AML-193 (cell line): ENCODE measurements around the gene DOC2B.
"Not testable (repeated sequence)": the region's sequence is repeated elsewhere in the genome, so short reads cannot be mapped to it uniquely, and the experiment has no call there.

Source experiments
- DNase-seq, 2 experiments: peaks; one replicate each; lab custom pipeline; 2025; lab: John Stamatoyannopoulos, UW

The DOC2B gene

DNA sequence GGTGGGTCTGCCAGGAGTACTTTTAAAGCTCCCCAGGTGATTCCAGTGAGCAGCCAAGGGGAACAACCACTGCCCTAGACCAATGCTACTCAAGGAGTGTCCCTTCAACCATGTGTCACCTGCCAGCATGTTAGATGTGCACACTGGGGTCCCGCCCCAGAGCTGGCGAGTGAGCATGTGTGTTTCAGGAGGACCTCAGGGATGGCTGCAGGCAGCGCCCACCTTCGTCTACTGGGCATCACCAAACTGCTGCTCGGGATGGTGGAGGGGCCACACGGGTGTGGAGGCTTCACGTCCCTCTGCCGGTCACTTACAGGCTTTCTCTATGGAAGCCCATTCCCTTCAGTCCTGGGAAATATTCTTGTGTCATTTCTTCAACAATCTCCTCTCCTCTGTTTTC lies 29.0 kb upstream of the DOC2B start:
- no peak for DNase-seq

DNA sequence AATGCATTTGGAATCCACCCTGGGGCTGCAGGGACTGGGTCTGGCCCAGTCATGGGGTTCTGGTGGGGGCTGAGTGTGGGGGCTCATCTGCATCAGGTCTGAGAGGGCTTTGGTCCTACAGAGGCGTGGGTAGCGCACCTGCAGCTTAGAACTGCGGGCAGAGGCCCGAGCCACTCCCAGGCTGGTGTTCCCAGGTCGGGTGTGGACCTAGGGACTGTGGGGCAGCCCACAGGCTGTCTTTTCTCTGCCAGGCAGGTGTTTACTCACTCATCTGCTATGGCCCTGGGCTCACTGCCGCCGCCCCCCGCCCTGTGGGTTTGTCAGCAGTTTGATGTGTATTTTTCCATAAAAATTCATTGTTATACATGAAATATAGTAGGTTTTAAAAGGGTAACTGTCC lies 27.0 kb upstream of the DOC2B start:
- DNase-seq: no peak

DNA sequence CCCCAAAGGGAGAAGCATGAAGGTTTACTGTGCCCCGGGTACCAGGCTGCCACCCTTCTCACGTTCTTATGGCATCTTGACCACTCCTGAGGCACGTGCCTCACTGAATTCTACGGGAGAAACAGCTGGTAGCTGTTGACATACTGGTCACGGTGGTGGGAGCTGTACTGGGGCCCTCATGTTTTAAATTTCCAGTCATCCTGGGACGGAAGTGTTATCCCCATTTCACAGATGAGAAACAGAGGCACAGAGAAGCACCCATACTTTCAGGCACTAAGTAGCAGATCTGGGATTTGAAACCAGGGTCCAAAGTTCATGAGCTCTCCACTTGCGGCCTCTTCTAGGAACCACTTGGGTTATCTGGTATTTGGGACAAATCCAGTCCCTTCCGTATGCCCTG lies 26.3 kb upstream of the DOC2B start:
- no peak for DNase-seq

DNA sequence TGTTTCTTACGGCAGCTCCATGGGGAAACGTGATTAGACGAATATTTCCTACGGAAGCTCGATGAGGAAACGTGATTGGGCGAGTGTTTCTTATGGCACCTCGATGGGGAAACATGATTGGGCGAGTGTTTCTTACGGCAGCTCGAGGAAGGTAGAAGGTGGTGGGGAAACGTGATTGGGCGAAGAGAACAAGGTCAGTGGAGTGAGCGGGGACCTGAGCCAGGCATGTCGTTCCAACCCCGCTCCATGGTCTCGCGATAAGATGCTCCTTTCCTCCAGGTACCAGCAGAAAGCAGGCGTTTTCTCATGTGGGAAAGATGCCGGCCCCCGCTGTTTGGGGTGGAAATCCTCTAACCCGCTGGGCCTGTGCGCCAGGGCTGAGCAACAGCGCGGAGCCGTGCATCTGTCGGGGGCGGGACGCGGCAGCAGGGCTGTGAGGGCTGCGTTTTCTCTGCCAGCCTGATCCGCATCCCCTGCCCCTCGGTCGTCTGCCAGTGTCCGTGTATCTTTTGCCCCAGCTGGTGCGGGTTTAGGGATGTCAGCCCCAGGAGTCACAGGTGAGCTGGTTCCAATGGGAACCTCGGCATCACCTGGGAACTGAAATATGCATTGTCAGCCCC lies 25.6 kb upstream of the DOC2B start:
- DNase-seq: no peak

DNA sequence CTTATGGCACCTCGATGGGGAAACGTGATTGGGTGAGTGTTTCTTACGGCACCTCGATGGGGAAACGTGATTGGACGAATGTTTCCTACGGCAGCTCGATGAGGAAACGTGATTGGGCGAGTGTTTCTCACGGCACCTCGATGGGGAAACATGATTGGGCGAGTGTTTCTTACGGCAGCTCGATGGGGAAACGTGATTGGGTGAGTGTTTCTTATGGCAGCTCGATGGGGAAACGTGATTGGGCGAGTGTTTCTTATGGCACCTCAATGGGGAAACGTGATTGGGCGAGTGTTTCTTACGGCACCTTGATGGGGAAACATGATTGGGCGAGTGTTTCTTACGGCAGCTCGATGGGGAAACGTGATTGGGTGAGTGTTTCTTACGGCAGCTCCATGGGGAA lies 25.0 kb upstream of the DOC2B start:
- DNase-seq: not testable (repeated sequence)

DNA sequence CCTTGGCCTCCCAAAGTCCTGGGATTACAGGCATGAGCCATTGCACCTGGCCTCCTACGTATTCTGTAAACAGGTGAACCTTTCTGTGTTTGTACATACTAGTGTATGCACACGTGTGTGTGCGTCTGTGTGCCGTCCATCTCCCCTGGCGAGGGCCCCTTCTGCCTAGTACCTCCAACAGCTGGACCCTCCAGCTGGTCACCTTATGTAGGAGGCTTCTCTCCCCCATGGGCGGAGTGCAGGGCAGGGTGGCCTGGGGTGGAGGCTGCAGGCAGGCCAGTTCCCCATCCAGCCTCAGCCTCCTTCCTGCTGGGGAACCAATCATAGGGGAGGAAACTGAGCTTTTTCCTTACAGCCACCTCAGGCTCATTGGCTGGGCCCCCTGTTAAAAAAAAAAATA lies 24.4 kb upstream of the DOC2B start:
- DNase-seq: no peak

DNA sequence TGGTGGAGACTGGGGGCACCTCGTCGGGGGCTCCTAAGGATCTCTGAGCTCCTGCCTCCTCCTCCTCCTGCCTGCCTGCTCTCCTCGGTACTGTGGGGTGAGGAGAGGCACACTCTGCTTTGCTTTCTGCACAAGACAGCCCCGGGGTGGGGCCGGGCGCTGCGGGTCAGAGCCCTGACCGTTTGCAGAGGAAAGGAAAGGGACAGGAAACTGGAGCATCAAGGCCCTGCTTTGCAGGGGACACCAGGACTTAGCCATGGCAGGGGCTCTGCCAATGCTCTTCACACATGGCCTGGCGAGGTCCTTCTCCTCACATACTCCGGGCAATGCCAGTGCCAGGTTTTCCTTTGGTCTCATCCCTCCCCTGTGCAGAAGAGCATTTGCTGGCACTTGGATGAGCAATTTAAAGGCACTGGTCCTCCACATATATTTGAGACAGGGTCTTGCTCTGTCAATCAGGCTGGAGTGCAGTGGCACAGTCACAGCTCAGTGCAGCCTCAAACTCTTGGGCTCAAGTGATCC lies 23.8 kb upstream of the DOC2B start:
- no peak for DNase-seq

DNA sequence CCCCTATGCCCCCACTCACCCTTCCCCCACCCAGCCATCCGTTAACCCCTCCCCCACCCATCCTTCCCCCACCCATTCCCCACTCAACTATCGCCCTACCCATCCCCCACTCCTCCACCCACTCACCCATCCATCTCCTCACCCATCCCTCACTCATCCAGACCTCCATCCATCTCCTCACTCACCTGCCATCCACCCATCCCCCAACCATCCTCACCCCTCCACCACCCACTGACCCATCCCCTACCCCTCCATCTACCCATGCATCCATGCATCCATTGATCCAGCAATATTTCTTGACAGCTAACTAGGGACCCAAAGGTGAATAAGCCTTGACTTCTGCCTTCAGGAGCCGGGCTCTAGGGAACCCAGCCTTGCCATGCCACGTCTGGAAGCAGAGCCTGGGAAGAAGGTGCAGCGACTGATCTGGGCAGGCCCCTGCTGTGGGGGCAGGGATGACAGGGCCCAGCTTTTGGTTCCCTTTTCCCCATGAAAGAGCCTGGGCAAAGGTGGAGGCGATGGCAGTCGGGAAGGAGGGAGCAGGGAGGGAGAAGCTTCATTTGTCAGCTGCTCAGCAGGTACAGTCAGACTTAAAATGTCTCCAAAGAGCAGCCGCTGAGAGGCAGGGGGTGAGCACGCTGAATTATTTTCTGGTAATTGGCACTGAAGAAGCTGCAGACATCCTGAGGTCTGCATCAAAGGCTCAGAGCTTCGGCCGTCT lies 23.1 kb upstream of the DOC2B start:
- DNase-seq: no peak

DNA sequence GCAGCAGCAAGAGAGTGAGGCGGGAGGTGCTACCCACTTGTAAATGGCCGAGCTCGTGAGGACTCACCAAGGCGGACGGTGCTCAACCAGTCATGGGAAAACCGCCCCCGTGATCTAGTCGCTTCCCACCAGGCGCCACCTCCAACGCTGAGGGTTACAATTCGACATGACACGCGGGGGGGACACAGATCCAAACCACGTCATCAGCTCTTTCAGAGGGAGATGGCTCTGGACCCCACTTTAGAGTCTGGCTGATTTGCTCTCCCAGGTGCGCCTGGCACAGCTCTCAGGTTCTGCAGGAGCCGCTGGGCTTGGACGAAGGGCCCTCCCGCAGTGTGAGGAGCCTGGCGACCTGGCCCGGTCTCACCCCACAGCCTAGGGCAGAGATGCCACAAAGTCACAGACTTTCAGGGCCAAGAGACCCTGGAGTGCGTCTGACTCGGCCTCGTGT lies 21.1 kb upstream of the DOC2B start:
- DNase-seq: no peak

DNA sequence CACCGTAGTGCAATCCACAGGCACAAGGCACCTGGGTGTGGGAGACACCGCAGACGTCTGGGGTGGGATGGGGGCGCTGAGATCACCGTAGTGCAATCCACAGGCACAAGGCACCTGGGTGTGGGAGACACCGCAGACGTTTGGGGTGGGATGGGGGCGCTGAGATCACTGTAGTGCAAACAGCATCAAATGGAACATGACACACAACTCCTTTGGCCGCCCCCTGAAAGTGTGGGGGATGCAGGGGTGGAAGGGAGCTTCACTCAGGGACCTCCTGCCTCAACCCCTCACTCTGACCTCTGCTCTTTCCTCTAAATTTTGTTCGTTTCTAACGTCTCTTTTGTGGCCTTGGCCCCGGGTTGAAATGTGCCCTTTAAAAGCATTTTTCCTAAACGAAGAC lies 20.3 kb upstream of the DOC2B start:
- DNase-seq: not testable (repeated sequence)

DNA sequence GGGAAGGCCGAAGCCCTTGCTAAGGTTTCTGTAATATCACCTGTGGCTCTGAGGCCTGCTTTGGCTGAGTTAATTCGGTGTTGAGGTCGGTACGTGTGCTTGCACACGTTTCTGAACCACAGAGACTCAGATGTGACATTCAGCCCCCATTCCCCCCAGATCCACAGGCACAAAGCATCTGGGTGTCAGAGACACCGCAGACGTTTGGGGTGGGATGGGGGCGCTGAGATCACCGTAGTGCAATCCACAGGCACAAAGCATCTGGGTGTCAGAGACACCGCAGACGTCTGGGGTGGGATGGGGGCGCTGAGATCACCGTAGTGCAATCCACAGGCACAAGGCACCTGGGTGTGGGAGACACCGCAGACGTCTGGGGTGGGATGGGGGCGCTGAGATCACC lies 19.8 kb upstream of the DOC2B start:
- DNase-seq: not testable (repeated sequence)

DNA sequence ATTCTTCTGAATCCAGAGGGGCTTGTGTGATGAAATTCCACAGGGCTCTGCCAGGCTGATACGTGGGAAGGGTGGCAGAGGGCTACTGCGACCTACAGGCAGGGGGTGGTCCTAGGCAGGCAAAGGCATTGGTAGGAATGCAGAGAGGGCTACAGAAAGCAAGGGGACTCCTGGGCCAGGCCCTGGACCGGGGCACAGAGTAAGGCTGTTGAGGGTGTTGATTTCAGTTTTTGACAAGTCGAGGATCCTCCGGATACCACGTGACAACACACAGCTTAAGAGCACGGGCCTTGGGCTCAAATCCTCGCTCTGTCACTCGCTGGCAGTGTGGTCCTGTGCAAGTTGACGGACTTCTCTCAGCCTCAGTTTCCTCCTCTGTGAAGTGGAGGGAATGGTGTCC lies 19.1 kb upstream of the DOC2B start:
- no peak for DNase-seq

DNA sequence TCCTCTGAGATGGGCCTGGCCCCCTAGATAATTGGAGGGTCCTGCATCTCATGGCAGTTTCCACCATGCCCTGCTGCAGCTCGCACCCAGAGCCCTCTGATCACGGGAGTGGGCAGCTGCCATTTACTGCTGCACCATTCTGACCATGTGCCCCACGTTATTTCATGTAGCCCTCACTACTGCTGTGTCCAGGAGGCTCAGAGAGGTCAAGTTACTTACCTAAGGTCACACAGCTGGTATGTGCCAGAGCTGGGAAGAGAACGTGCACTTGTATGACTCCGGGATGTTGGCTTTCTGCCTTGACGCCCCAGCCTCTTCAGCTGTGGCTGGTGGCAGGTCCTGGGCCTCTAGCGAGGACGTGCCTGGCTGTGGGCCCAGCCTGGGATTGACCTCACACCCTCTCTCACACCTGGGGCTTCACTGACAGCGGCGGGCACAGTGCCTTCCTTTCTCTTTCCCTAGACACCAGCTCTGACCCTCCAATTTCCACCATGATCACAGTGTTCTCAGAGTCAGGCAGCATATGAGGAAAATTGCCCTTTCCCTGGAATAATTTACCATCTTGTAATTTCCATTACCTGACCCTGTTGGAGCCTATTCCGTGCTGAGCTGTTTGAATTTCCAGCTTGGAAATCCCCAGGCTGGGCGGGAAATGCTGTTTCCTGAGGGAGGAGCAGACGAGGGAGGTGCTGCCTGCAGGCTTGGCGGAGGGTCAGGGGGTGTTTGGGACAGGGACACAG lies 18.5 kb upstream of the DOC2B start:
- no peak for DNase-seq

DNA sequence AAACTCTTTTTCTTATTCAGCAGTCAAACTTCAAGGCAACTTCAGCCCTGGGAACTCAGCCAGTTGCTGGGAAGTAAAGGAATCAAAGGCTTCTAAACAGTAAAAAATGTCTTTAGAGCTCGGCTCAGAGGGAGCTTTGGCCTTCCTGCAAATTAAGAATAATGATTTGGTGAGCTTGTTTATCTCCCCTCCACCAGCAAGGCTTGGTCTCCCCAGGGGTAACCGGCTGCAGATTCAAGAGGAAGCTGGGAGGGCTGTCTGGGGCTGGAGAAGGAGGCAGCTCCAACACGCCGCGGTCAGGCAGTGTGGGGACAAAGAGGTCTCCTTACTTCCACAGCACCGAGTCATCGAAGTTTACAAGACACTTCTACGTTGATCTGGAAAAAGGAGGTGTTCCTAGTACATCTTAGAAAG lies 17.7 kb upstream of the DOC2B start:
- DNase-seq: no peak

DNA sequence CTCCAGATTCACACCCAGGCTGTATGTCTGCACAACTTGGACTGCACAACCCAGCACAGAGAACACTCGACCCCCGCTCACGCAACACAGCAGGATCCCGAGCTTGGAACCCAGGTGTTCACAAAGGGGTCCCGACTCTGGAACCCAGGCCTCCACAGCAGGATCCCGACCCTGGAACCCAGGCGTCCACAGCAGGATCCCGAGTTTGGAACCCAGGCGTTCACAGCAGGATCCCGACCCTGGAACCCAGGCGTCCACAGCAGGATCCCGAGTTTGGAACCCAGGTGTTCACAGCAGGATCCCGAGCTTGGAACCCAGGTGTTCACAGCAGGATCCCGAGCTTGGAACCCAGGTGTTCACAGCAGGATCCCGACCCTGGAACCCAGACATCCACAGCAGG lies 16.8 kb upstream of the DOC2B start:
- not testable (repeated sequence) for DNase-seq

DNA sequence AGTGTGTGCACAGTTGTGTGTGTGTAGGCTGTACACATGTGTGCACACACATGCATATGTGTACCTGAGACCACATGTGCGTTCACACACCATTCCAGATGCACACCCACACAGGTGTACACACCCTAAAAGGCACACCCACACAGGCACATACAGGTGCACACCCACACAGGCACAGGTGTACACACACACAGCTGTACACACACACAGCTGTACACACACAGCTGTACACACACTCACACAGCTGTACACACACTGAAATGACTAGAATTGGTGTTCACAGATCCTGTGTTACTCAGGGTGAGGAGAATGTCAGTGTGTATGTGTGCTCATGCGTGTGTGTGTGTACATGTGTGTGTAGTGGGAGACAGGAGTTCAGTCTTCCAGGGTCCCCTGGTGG lies 15.9 kb upstream of the DOC2B start:
- no peak for DNase-seq

DNA sequence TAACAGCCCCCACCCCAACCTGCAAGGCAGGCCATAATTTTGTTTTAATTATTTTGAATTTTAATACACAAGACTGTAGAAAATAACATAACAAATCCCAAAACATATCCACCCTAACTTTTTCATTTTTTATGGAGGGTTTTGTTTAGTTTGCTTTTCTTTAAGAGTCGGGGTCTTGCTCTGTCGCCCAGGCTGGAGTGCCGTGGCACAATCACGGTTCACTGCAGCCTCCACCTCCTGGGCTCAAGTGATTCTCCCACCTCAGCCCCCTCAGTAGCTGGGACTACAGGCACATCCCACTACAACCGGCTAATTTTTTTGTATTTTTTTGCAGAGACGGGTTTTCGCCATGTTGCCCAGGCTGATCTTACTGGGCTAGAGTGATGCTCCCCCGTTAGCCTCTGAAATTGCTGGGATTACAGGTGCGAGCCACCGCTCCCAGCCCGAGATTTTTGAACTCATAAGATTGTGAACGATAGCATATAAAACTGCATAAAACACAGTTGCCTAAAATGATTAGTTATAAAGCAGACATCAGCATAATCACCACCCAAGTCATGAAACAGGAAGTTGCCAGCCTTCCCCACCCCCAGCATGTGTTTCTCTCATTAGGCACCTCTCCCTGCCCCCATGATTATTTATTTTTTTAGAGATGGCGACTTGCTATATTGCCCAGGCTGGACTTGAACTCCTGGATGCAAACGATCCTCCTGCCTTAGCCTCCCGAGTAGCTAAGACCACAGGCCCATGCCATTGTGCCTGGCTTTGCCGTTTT lies 13.6 kb upstream of the DOC2B start:
- no peak for DNase-seq

DNA sequence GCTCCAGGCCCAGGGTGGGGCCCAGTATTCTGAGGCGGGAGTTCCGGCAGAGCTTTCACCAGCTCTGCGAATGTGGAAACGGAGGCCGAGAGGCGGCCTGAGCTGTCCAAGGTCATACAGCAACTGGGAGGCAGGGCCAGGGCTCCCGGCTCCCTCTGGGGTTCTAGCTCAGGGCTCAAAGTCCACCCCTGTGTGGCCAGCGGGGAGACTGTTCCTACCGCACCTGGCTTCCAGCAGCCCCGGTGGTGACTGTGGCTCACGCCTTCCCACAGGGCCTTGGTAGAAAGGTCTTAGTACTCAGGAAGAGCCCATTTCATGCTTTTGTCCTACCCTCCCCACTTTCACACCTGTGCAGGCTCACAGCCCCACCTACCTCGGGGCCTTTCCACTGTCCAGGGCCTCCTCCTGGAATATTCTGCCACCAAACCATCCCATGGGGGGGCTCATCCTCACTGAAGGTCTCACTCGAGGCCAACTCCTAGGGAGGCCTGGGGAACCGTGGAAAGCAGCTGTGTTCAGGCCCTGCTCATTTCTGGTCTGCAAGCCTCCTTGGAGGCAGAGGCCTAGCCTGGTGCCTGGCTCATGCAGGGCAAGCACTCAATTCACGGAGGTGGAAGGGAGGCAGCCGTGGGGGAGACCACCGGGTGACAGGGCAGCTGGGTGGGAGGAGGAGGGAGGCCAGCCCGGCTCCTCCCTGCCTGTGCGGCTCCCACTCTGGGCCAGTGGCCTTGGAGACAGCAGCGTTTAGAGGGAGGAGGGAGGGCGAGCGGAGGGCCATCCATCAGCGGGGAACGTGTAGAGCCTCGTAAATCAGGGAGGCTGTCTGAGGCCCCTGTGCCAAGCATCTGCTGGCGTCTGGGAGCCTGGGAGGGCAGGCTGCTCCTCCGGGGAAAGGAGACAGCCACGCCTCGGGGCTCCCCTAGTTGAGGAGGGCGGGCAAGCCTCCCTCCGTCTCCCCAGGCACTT lies 12.7 kb upstream of the DOC2B start:
- no peak for DNase-seq

DNA sequence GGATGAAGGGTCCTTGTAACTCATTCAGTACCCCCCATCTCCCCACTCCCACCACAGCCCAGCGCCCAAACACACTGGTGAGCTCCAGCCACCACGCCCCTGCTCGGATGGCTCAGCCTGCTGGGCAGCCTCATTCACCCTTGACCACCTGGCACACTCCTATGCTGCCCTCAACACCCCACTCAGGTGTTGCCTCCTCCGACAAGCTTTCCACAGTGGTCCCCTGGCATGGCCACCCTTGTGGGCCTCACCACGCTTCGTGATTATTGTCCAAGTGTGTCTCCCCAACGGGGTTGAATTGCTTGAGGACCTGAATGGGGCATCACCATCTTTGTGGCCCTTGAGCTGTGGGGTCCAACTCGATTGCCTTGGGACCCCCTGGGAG lies 12.0 kb upstream of the DOC2B start:
- no peak for DNase-seq

DNA sequence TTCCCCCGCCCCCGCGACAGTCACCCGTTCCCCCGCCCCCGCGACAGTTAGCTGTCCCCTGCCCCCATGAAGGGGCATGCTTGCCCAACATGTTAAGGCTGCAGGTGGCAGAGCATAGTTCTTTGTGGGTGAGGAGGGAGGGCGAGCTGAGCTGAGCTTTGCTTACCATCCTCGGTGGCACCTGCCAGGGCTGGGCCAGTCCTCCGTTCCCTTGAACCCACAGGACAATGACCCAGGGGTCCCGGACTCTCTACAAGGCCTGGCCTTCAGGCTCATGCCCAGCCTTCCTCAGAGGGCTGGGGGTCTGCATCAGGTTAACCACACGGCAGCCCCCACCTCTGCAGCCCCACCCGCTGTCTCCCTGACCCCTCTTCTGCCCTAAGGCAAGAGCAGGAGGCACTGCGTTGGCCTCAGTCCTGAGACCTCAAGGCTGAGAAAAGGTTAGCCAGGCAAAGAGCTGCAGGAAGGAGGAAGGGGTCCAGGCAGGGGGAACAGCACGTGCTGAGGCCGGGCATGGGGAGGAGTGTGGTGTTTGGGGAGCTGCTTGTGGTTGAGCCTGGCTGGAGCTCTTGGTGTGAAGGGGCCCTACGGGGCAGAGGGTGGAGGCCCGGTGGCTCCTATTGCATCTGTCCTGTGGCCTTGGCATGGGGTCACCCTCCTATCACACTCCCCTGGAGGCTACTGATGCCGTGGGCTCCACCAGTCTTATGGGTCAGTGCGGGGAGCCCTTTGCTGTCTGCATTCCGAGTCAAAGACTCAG lies 11.4 kb upstream of the DOC2B start:
- no peak for DNase-seq
